Endodermal cell (in vitro differentiated cells): ENCODE data around the gene MTCL1. TPM values are rescaled to one million over a fixed set of nuclear protein-coding genes. Genes with fewer than 3 reads are reported as not detected.

Source experiments
- DNase-seq: peaks from one replicate; pipeline ENCODE4 v3.0.0-alpha.2; 2017
- H3K27ac ChIP-seq: 2 replicates; pipeline ENCODE4 v1.5.1; 2013; ENCODE audit warnings: mild to moderate bottlenecking, low read depth, low read length, moderate library complexity
- H3K27me3 ChIP-seq: 2 replicates; pipeline ENCODE4 v1.6.1; 2013; ENCODE audit warnings: mild to moderate bottlenecking, low read length, moderate library complexity; ENCODE audit not compliant: insufficient read depth, control insufficient read depth, poor library complexity, severe bottlenecking
- H3K36me3 ChIP-seq: 2 replicates; pipeline ENCODE4 v1.7.0; 2013; ENCODE audit warnings: mild to moderate bottlenecking, low read length, moderate library complexity; ENCODE audit not compliant: control insufficient read depth, insufficient read depth
- H3K4me1 ChIP-seq: one replicate; pipeline ENCODE4 v1.7.0; 2013; ENCODE audit warnings: low read length; ENCODE audit not compliant: control insufficient read depth, insufficient read depth
- H3K4me3 ChIP-seq: 2 replicates; pipeline ENCODE4 v1.5.1; 2013; ENCODE audit warnings: mild to moderate bottlenecking, low read length, moderate library complexity
- H3K9ac ChIP-seq: 2 replicates; pipeline ENCODE4 v1.6.1; 2013; ENCODE audit warnings: mild to moderate bottlenecking, low read length, moderate library complexity; ENCODE audit not compliant: poor library complexity, severe bottlenecking; ENCODE audit errors: extremely low read depth
- H3K9me3 ChIP-seq: 2 replicates; pipeline ENCODE4 v1.6.1; 2013; ENCODE audit warnings: mild to moderate bottlenecking, low read length, moderate library complexity; ENCODE audit not compliant: control insufficient read depth
- H3K27ac Mint-ChIP-seq: 2 replicates; pipeline ENCODE4 v1.8.0; 2020; ENCODE audit warnings: mixed read lengths
- H3K27me3 Mint-ChIP-seq: 2 replicates; pipeline ENCODE4 v1.8.0; 2021; ENCODE audit warnings: mild to moderate bottlenecking, mixed read lengths; ENCODE audit not compliant: insufficient read depth
- H3K36me3 Mint-ChIP-seq: 2 replicates; pipeline ENCODE4 v1.8.0; 2020; ENCODE audit warnings: low read depth, mixed read lengths
- H3K4me1 Mint-ChIP-seq: 2 replicates; pipeline ENCODE4 v1.8.0; 2020; ENCODE audit warnings: mixed read lengths
- H3K4me3 Mint-ChIP-seq: 2 replicates; pipeline ENCODE4 v1.8.0; 2020; ENCODE audit warnings: mild to moderate bottlenecking, moderate library complexity, mixed read lengths
- H3K9me3 Mint-ChIP-seq: 2 replicates; pipeline ENCODE4 v1.8.0; 2020; ENCODE audit warnings: mild to moderate bottlenecking, mixed read lengths
- WGBS, 2 experiments: methylation state at CpG; one replicate each; pipeline versions ENCODE4 v1.1.5 to v1.1.7; 2013; ENCODE audit warnings: missing lambda C conversion rate in 2 of 2, mixed read lengths in 1 of 2; ENCODE audit not compliant: insufficient coverage in 1 of 2, insufficient read length in 1 of 2; 5-methylcytosine and 5-hydroxymethylcytosine counted together
- total RNA-seq, 2 donors: library from RNA; stranded (reverse); fragmentation: NEBNext Ultra II Directional in 1 of 2; extraction: Animal tissue kit (Norgen Biotek cat#: 25700) in 1 of 2; gene quantifications; 2 replicates in 1 of 2; 3 replicates in 1 of 2; pipeline ENCODE4 v1.2.1, GENCODE V29; 2021
- TF ChIP-seq, protein P1 (sequence below): fragments of 200-600 bp; sonication (generic); conservative IDR thresholded peaks from 2 replicates; pipeline ENCODE4 v1.5.0; 2021; ENCODE audit warnings: antibody characterized with exemption, mild to moderate bottlenecking

MTCL1 gene
- total RNA-seq, 2 donors from 2014 or later = 15.0 to 26.0 TPM

DNA sequence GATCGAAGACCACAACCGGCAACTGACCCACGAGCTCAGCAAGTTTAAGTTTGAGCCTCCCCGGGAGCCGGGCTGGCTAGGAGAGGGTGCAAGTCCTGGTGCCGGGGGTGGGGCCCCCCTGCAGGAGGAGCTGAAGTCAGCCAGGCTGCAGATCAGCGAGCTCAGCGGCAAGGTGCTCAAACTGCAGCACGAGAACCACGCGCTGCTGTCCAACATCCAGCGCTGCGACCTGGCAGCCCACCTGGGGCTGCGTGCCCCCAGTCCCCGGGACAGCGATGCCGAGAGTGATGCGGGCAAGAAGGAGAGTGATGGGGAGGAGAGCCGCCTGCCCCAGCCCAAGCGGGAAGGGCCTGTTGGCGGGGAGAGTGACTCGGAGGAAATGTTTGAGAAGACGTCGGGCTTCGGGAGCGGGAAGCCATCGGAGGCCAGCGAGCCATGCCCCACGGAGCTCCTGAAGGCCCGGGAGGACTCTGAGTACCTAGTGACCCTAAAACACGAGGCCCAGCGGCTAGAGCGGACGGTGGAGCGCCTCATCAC lies 78.7 kb downstream of the MTCL1 start:
- Mint-ChIP-seq H3K27me3 (peaks cover 34% of the 10 kb centered on the region), H3K4me1 (peaks cover 22% of the 10 kb centered on the region), H3K36me3 (peaks cover 10% of the 10 kb centered on the region), H3K27ac (no peak overlapping the region), H3K9me3 (no peaks in the 10 kb centered on the region), H3K4me3 (no peak overlapping the region)
- Histone ChIP-seq H3K9ac (no peak overlapping the region), H3K36me3 (no peaks in the 10 kb centered on the region), H3K4me1 (peaks cover 5% of the 10 kb centered on the region), H3K9me3 (no peaks in the 10 kb centered on the region), H3K27me3 (peaks cover 17% of the 10 kb centered on the region), H3K4me3 (no peak overlapping the region), H3K27ac (no peak overlapping the region)
- WGBS, 2 experiments = 97% methylated on average over 35 of the region's 35 CpGs
- no peak for DNase-seq
- TF ChIP-seq, protein P1, sequence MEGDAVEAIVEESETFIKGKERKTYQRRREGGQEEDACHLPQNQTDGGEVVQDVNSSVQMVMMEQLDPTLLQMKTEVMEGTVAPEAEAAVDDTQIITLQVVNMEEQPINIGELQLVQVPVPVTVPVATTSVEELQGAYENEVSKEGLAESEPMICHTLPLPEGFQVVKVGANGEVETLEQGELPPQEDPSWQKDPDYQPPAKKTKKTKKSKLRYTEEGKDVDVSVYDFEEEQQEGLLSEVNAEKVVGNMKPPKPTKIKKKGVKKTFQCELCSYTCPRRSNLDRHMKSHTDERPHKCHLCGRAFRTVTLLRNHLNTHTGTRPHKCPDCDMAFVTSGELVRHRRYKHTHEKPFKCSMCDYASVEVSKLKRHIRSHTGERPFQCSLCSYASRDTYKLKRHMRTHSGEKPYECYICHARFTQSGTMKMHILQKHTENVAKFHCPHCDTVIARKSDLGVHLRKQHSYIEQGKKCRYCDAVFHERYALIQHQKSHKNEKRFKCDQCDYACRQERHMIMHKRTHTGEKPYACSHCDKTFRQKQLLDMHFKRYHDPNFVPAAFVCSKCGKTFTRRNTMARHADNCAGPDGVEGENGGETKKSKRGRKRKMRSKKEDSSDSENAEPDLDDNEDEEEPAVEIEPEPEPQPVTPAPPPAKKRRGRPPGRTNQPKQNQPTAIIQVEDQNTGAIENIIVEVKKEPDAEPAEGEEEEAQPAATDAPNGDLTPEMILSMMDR = no peak

DNA sequence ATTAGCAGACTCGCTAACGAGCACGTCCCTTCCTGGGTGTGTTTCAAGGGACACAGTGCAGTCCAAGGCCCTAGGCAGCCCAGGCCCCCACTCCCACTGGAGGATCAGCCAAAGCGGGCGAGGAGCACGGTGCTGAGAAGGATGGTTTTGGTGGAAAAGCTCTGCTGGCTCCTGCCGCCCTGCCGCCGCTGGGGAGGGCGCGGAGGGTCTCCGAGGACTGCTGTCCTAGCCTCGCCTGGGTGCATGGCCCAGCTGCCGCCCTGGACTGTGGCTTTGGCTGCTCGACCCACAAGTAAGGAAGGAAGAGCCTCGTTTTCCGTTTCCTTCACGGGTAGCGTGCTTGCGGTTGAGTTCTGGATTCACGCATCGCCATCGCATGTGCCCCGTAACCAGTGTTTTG lies 79.9 kb downstream of the MTCL1 start:
- Histone ChIP-seq H3K36me3 (no peaks in the 10 kb centered on the region), H3K27ac (no peak overlapping the region), H3K27me3 (peaks cover 24% of the 10 kb centered on the region), H3K4me3 (no peak overlapping the region), H3K9me3 (no peaks in the 10 kb centered on the region), H3K4me1 (peaks cover 6% of the 10 kb centered on the region), H3K9ac (no peak overlapping the region)
- H3K4me3 Mint-ChIP-seq = no peak overlapping the region
- 92 to 97% methylated on average over 20 to 24 of the region's 24 CpGs for WGBS, 2 experiments
- H3K36me3 Mint-ChIP-seq = peaks cover 10% of the 10 kb centered on the region
- H3K9me3 Mint-ChIP-seq = no peaks in the 10 kb centered on the region
- peaks cover 18% of the 10 kb centered on the region for H3K4me1 Mint-ChIP-seq
- TF ChIP-seq, protein P1 = no peak
- DNase-seq = peak; percentile 41
- H3K27me3 Mint-ChIP-seq = peaks cover 42% of the 10 kb centered on the region
- no peak overlapping the region for H3K27ac Mint-ChIP-seq

DNA sequence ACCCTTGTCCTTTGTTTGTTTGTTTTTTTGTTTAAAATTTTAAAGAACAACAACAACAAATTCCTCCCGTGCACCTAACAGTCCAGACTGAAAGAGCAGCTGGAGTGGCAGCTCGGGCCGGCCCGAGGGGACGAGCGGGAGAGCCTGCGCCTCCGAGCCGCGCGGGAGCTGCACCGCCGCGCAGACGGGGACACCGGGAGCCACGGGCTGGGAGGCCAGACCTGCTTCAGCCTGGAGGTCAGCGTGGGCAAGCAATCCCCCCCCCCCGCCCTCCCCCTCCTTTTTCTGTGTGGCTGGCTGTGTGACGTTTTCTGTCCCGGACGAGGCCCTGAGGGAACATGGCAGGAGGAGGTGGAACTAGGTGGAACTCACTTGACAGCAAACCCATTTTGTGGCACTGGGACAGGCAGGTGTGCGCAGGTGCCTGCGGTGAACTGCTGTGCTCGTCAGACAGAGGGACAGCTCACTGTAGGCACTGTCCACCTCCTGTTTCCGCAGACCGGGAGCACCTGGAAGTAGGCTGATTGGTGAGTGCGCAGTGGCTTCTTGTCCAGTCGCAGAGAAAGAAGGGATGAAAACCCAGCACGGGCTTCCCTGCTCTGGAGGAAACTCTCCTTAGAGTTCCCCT lies 80.6 kb downstream of the MTCL1 start:
- H3K27me3 ChIP-seq = peaks cover 30% of the 10 kb centered on the region
- H3K4me1 ChIP-seq = peaks cover 6% of the 10 kb centered on the region
- H3K4me1 Mint-ChIP-seq = peaks cover 19% of the 10 kb centered on the region
- TF ChIP-seq, protein P1 = no peak
- H3K27ac Mint-ChIP-seq = peak overlapping the region; percentile 58
- no peak overlapping the region for H3K9ac ChIP-seq
- no peak overlapping the region for H3K27ac ChIP-seq
- no peak overlapping the region for H3K4me3 ChIP-seq
- no peaks in the 10 kb centered on the region for H3K9me3 Mint-ChIP-seq
- no peaks in the 10 kb centered on the region for H3K36me3 ChIP-seq
- no peak overlapping the region for H3K4me3 Mint-ChIP-seq
- peaks cover 49% of the 10 kb centered on the region for H3K27me3 Mint-ChIP-seq
- WGBS, 2 experiments = 94 to 97% methylated on average over 8 to 29 of the region's 30 CpGs
- peaks cover 10% of the 10 kb centered on the region for H3K36me3 Mint-ChIP-seq
- H3K9me3 ChIP-seq = no peaks in the 10 kb centered on the region
- no peak for DNase-seq
